SU-DHL-6 (cell line): ENCODE measurements around the gene FBXL16.
"Not testable (repeated sequence)": the region's sequence is repeated elsewhere in the genome, so short reads cannot be mapped to it uniquely, and the experiment has no call there.

ENCODE experiments used
- CTCF ChIP-seq: fragments of 200-600 bp; sonication (generic); IDR thresholded peaks from one replicate; pipeline ENCODE4 v1.5.1; 2017; ENCODE audit warnings: antibody characterized with exemption, mild to moderate bottlenecking, low read length, moderate library complexity; ENCODE audit not compliant: insufficient read depth, poor library complexity, severe bottlenecking
- EZH2phosphoT487 ChIP-seq: fragments of 200-600 bp; sonication (generic), shearing (Covaris generic); conservative IDR thresholded peaks from 2 replicates; pipeline ENCODE4 v1.6.1; 2018; ENCODE audit warnings: mild to moderate bottlenecking, antibody characterized with exemption, low read length, moderate library complexity, mixed read lengths

GRCh38 chr16:691242-691641, 14.4 kb downstream of the FBXL16 start:
- TF ChIP-seq CTCF, EZH2phosphoT487: not testable (repeated sequence)
